Ovary (tissue), 3 donors: ENCODE results near the gene BPGM.

ENCODE experiments used
- CTCF ChIP-seq, 3 donors: fragments of 450-650 bp in 2 of 3; fragments of 200-600 bp in 1 of 3; IDR thresholded peaks; one replicate each; pipeline versions ENCODE4 v1.5.1 to v1.8.0; 2016 to 2022; ENCODE audit warnings: antibody characterized with exemption in 3 of 3, mild to moderate bottlenecking in 1 of 3
- POLR2A ChIP-seq: fragments of 450-650 bp; IDR thresholded peaks from one replicate; pipeline ENCODE4 v1.6.1; 2017; ENCODE audit warnings: antibody characterized with exemption, mild to moderate bottlenecking, moderate library complexity
- donor health status: DM: no; HTN: no; CAD: no.

DNA sequence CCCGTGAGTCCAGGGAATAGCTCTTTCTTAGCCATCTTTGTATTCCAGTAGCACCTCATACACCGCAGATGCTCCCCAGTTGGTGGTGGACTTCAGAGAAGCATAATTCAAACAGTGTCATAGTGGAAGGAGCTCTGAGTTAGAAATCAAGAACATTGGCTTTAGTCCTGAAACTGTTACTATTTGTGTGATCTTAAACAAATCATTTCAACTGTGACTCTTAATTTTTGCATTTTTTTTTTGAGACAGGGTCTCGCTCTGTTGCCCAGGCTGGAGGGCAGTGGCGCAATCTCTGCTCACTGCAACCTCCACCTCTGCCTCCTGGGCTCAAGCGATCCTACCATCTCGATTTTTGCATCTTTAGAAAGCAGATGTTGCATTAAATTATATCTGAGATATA lies 1.8 kb downstream of the BPGM start:
- TF ChIP-seq POLR2A = no peak
- no peak for TF ChIP-seq CTCF (IDR thresholded peaks at IDR 0.05)
